Measurements from ENCODE around the gene PTPRN2.

The PTPRN2 gene

DNA sequence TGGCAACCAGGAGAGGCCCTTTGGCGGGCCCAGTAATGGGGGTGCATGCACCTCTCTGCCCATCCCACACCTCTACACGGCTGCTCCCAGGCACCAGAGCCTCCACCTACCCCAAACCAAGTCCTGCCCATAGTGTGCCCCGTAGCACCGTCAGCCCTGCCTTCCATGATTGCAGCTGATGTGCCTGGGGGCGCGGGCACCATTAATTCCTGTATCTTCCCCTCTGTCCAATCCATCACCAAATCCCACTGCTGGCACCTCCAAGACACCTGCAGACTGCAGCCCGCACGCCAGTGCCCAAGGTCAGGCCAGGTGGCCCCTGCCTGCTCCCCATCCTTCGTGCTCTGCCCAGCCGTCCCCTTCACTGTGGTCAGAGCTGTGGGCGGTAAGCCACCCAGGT lies 533.0 kb downstream of the PTPRN2 start:
- TF ChIP-seq CTCF (IDR thresholded peaks at IDR 0.05; ENCODE audit: borderline replicate concordance, control extremely low read depth, extremely low read depth, insufficient read depth, missing control alignments) = no peak
- in situ Hi-C loops (cut with MboI; ENCODE audit: low sequenced_read_pairs, unreplicated experiment) = no loop called here

DNA sequence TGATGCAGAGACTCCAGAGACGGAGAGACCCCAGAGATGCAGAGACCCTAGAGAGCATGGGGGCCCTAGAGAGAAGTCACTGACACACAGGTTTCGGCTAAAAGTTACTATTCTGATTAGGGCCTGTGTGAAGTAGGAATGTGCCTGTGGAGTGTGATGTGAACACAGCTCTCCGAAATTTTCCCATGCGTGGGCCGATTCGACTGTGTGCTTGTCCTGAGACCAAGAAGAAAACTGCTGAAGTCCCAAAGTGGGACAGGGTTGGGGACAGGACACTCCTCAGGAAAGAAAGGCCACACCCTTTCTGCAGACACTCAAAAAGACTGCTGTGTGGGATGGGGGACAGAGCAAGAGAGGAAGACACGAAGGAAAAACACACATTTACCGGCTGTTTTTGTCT lies 533.5 kb downstream of the PTPRN2 start:
- DNase-seq (ENCODE audit: low spot score) = no peak
- in situ Hi-C loops (cut with MboI; ENCODE audit: low sequenced_read_pairs, unreplicated experiment) = no loop called here
- no peak for TF ChIP-seq CTCF (IDR thresholded peaks at IDR 0.05; ENCODE audit: borderline replicate concordance, control extremely low read depth, extremely low read depth, insufficient read depth, missing control alignments)

More for the DNA sequence above, 533.0 kb downstream of the PTPRN2 start:
- DNase-seq (ENCODE audit: low spot score) = no peak

DNA sequence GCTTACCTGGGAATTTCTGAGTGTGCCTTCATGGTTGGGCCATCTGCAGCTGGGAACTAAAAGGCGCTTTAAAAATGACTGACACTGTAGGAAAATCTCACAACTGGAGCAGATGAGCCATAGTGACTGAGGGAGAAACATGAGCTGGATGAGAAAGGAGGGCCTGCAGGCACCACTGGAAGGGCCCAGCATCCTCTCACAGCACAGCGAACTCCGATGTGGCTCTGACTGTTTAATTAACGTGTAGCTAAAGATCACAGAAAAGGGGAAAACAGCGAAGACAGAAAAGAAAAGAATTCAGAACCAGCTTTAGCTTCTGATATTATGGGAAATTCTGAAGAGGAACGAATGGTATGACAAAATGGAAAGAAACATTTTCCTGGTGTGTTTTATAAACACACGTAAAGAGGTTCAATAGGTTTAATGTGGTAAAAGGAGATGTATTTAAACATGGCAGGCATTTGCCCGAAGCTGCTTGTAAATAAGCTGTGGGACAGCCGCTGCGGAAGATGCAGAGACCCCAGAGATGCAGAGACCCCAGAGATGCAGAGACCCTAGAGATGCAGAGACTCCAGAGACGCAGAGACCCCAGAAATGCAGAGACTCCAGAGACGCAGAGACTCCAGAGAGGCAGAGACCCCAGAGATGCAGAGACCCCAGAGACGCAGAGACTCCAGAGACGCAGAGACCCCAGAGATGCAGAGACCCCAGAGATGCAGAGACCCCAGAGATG lies 534.3 kb downstream of the PTPRN2 start:
- in situ Hi-C loops (cut with MboI; ENCODE audit: low sequenced_read_pairs, unreplicated experiment) = no loop called here
- DNase-seq (ENCODE audit: low spot score) = no peak
- no peak for TF ChIP-seq CTCF (IDR thresholded peaks at IDR 0.05; ENCODE audit: borderline replicate concordance, control extremely low read depth, extremely low read depth, insufficient read depth, missing control alignments)

- no peak for TF ChIP-seq CTCF (IDR thresholded peaks at IDR 0.05; ENCODE audit: borderline replicate concordance, control extremely low read depth, extremely low read depth, insufficient read depth, missing control alignments)
- no peak for DNase-seq (ENCODE audit: low spot score)
- in situ Hi-C loops (cut with MboI; ENCODE audit: low sequenced_read_pairs, unreplicated experiment) = no loop called here
Observed at GRCh38 chr7:158052381-158053060, 535.1 kb downstream of the PTPRN2 start.

GRCh38 chr7:158051776-158052175 lies 535.8 kb downstream of the PTPRN2 start:
- in situ Hi-C loops (cut with MboI; ENCODE audit: low sequenced_read_pairs, unreplicated experiment) = no loop called here
- no peak for DNase-seq (ENCODE audit: low spot score)
- TF ChIP-seq CTCF (IDR thresholded peaks at IDR 0.05; ENCODE audit: borderline replicate concordance, control extremely low read depth, extremely low read depth, insufficient read depth, missing control alignments) = no peak

- in situ Hi-C loops (cut with MboI; ENCODE audit: low sequenced_read_pairs, unreplicated experiment) = no loop called here
- DNase-seq (ENCODE audit: low spot score) = no peak
- TF ChIP-seq CTCF (IDR thresholded peaks at IDR 0.05; ENCODE audit: borderline replicate concordance, control extremely low read depth, extremely low read depth, insufficient read depth, missing control alignments) = no peak
Observed at GRCh38 chr7:158050978-158051651, 536.5 kb downstream of the PTPRN2 start.
